ENCODE measurements around the gene CYTH2.

CYTH2 gene

DNA sequence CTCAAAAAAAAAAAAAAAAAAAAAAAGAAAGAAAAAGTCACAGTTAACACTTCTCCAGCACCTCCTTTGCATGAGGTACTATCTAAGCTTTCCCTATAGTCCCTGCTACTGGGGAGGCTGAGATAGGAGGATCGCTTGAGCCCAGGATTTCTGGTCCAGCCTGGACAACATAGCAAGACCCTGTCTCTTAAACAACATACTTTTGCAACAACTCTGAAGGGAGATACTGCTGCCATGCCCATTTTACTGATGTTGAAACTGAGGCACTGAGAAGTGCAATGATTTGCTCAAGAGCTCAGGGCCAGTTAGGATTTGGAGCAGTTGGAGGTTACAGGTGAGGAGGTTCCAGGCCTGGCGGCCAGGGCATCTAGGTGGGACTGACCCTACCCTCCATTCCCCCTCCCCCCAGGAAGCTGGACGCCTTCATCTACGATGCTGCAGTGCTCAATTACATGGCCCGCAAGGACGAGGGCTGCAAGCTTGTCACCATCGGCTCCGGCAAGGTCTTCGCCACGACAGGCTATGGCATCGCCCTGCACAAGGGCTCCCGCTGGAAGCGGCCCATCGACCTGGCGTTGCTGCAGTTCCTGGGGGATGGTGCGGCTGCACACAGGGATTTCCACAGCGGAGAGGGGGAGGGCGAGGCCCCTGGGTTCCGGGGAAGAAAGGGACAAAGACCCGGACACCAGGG lies 27.7 kb upstream of the CYTH2 start:
- TF ChIP-seq EZH2phosphoT487 (IDR thresholded peaks at IDR 0.05; ENCODE audit: borderline replicate concordance, low read length): no peak
- TF ChIP-seq, protein P1, sequence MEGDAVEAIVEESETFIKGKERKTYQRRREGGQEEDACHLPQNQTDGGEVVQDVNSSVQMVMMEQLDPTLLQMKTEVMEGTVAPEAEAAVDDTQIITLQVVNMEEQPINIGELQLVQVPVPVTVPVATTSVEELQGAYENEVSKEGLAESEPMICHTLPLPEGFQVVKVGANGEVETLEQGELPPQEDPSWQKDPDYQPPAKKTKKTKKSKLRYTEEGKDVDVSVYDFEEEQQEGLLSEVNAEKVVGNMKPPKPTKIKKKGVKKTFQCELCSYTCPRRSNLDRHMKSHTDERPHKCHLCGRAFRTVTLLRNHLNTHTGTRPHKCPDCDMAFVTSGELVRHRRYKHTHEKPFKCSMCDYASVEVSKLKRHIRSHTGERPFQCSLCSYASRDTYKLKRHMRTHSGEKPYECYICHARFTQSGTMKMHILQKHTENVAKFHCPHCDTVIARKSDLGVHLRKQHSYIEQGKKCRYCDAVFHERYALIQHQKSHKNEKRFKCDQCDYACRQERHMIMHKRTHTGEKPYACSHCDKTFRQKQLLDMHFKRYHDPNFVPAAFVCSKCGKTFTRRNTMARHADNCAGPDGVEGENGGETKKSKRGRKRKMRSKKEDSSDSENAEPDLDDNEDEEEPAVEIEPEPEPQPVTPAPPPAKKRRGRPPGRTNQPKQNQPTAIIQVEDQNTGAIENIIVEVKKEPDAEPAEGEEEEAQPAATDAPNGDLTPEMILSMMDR (IDR thresholded peaks at IDR 0.05; ENCODE audit: low read depth, low read length, poor library complexity, severe bottlenecking): no peak
- peaks cover 10% of the 10 kb centered on the region for H3K79me2 ChIP-seq (ENCODE audit: control insufficient read depth, low read length)
- peaks cover 3% of the 10 kb centered on the region for H3K36me3 ChIP-seq (ENCODE audit: control insufficient read depth, low read length)
- peaks cover 15% of the 10 kb centered on the region for H3K4me1 ChIP-seq (ENCODE audit: control insufficient read depth, low read length)
- H3K9me2 ChIP-seq (replicated peaks; ENCODE audit: control insufficient read depth, low read length): no peaks in the 10 kb centered on the region
- H3K27me3 ChIP-seq (ENCODE audit: control insufficient read depth, low read length): no peaks in the 10 kb centered on the region
- peaks cover 1% of the 10 kb centered on the region; the same call in 1 of the 2 replicates for H4K20me1 ChIP-seq (ENCODE audit: control insufficient read depth, insufficient read depth, low read depth, low read length)
- H3K27ac ChIP-seq (ENCODE audit: low read depth, low read length): no peak overlapping the region
- no peak overlapping the region for H3K4me2 ChIP-seq (ENCODE audit: low read length)
- no peak overlapping the region for H3K4me3 ChIP-seq (ENCODE audit: low read length)
- H3F3A ChIP-seq (ENCODE audit: control insufficient read depth, insufficient read depth): peaks cover 5% of the 10 kb centered on the region; the same call in 1 of the 2 replicates
- H3K9me3 ChIP-seq (ENCODE audit: control insufficient read depth, insufficient read depth, low read length): no peaks in the 10 kb centered on the region

GRCh38 chr19:48442116-48443035 lies 26.8 kb upstream of the CYTH2 start:
- Histone ChIP-seq H4K20me1 (ENCODE audit: control insufficient read depth, insufficient read depth, low read depth, low read length) (peaks cover 3% of the 10 kb centered on the region; the same call in 1 of the 2 replicates), H3K4me2 (ENCODE audit: low read length) (no peak overlapping the region), H3F3A (ENCODE audit: control insufficient read depth, insufficient read depth) (peaks cover 5% of the 10 kb centered on the region; the same call in 1 of the 2 replicates), H3K27ac (ENCODE audit: low read depth, low read length) (no peak overlapping the region), H3K9me3 (ENCODE audit: control insufficient read depth, insufficient read depth, low read length) (no peaks in the 10 kb centered on the region), H3K79me2 (ENCODE audit: control insufficient read depth, low read length) (peaks cover 19% of the 10 kb centered on the region), H3K4me3 (ENCODE audit: low read length) (no peak overlapping the region), H3K9me2 (replicated peaks; ENCODE audit: control insufficient read depth, low read length) (no peaks in the 10 kb centered on the region), H3K4me1 (ENCODE audit: control insufficient read depth, low read length) (peaks cover 22% of the 10 kb centered on the region), H3K27me3 (ENCODE audit: control insufficient read depth, low read length) (no peaks in the 10 kb centered on the region), H3K36me3 (ENCODE audit: control insufficient read depth, low read length) (peaks cover 8% of the 10 kb centered on the region)
- no peak for TF ChIP-seq EZH2phosphoT487 (IDR thresholded peaks at IDR 0.05; ENCODE audit: borderline replicate concordance, low read length)
- TF ChIP-seq, protein P1 (IDR thresholded peaks at IDR 0.05; ENCODE audit: low read depth, low read length, poor library complexity, severe bottlenecking): no peak

DNA sequence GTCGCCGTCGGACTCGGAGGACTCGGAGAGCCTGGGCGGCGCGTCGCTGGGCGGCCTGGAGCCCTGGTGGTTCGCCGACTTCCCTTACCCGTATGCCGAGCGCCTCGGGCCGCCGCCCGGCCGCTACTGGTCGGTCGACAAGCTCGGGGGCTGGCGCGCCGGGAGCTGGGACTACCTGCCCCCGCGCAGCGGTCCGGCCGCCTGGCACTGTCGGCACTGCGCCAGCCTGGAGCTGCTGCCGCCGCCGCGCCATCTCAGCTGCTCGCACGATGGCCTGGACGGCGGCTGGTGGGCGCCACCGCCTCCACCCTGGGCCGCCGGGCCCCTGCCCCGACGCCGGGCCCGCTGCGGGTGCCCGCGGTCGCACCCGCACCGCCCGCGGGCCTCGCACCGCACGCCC lies 25.9 kb upstream of the CYTH2 start:
- Histone ChIP-seq H4K20me1 (ENCODE audit: control insufficient read depth, insufficient read depth, low read depth, low read length) (peaks cover 5% of the 10 kb centered on the region; the same call in 1 of the 2 replicates), H3K27ac (ENCODE audit: low read depth, low read length) (no peak overlapping the region), H3K4me3 (ENCODE audit: low read length) (no peak overlapping the region), H3F3A (ENCODE audit: control insufficient read depth, insufficient read depth) (peaks cover 5% of the 10 kb centered on the region; the same call in 1 of the 2 replicates), H3K4me1 (ENCODE audit: control insufficient read depth, low read length) (peaks cover 25% of the 10 kb centered on the region), H3K9me3 (ENCODE audit: control insufficient read depth, insufficient read depth, low read length) (no peaks in the 10 kb centered on the region), H3K27me3 (ENCODE audit: control insufficient read depth, low read length) (no peaks in the 10 kb centered on the region), H3K79me2 (ENCODE audit: control insufficient read depth, low read length) (peaks cover 28% of the 10 kb centered on the region), H3K9me2 (replicated peaks; ENCODE audit: control insufficient read depth, low read length) (no peaks in the 10 kb centered on the region), H3K4me2 (ENCODE audit: low read length) (no peak overlapping the region), H3K36me3 (ENCODE audit: control insufficient read depth, low read length) (peaks cover 17% of the 10 kb centered on the region)
- no peak for TF ChIP-seq EZH2phosphoT487 (IDR thresholded peaks at IDR 0.05; ENCODE audit: borderline replicate concordance, low read length)
- TF ChIP-seq, protein P1 (IDR thresholded peaks at IDR 0.05; ENCODE audit: low read depth, low read length, poor library complexity, severe bottlenecking): no peak

Data from DOHH2 (cell line).